ENCODE results near the gene LMX1A. TPM values are rescaled to one million over a fixed set of nuclear protein-coding genes. Genes with fewer than 3 reads are reported as not detected.

The LMX1A gene
- polyA plus RNA-seq, 3 donors = not detected

- TF ChIP-seq CTCF (IDR thresholded peaks at IDR 0.05) = no peak
- Mint-ChIP-seq H3K4me1 (peaks cover 6% of the 10 kb centered on the region), H3K4me3 (no peak overlapping the region), H3K9me3 (peaks cover 0 to 2% (median 0%) of the 10 kb centered on the region in 7 donors), H3K36me3 (no peaks in the 10 kb centered on the region), H3K27me3 (ENCODE audit: low read depth in 3 of 3) (peaks cover 52 to 54% (median 53%) of the 10 kb centered on the region in 3 donors), H3K27ac (no peak overlapping the region)
- Histone ChIP-seq H3K4me3 (replicated peaks in 1 of 3; ENCODE audit: low read depth in 2 of 3, low read length in 3 of 3) (no peak overlapping the region), H4K20me1 (ENCODE audit: insufficient read depth, low read length) (no peaks in the 10 kb centered on the region), H3K27me3 (ENCODE audit: control insufficient read depth in 2 of 2, insufficient read depth in 2 of 2, low read length in 2 of 2) (peaks cover 35 to 82% of the 10 kb centered on the region in 2 donors), H3K9ac (ENCODE audit: insufficient read depth, low read length, poor library complexity, severe bottlenecking) (no peak overlapping the region), H3K79me2 (ENCODE audit: insufficient read depth, low read length) (no peaks in the 10 kb centered on the region), H3K27ac (ENCODE audit: low read depth in 1 of 2, low read length in 2 of 2) (no peak overlapping the region), H3K36me3 (replicated peaks in 1 of 2; ENCODE audit: control insufficient read depth in 1 of 2, insufficient read depth in 2 of 2, low read length in 2 of 2) (no peaks in the 10 kb centered on the region), H3K4me1 (ENCODE audit: control insufficient read depth in 1 of 2, insufficient read depth in 2 of 2, low read length in 2 of 2) (peaks cover 0 to 5% of the 10 kb centered on the region in 2 donors), H3K9me3 (replicated peaks in 1 of 2; ENCODE audit: control insufficient read depth in 1 of 2, insufficient read depth in 1 of 2, low read length in 2 of 2) (no peaks in the 10 kb centered on the region), H3K4me2 (replicated peaks; ENCODE audit: extremely low read depth, low read length, poor library complexity, severe bottlenecking) (no peak overlapping the region), H2AFZ (ENCODE audit: insufficient read depth, low read depth, low read length, poor library complexity, severe bottlenecking) (no peak overlapping the region)
- intact Hi-C loops (cut with micrococcal nuclease) = no loop called here
- WGBS (ENCODE audit: insufficient coverage) = 86% methylated on average over 4 of the region's 4 CpGs
- no peak for DNase-seq
Measured at GRCh38 chr1:165402517-165403111, 46.1 kb upstream of the LMX1A start.

DNA sequence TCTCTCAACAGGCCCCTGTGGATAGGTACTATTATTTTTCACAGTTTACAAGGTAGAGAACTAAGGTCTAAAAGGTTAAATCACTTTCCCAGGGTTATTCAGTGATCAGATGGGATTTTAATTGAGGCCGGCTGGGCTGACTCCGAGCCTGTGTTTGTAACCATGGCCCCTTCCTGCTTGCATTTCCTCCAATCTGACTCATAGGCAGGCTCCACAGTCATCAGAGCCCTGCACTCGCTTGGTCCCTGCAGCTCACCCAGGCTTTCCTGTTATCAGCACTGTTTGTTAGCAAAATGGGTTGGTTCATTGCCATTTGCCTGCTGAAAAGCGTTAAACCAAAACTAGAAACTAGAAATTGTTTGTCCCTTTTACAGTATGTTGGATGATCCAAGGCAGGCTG is 41.4 kb upstream of the LMX1A start:
- peak; percentile 13 to 52 (median 27) for DNase-seq
- Histone ChIP-seq H3K79me2 (ENCODE audit: insufficient read depth, low read length) (no peaks in the 10 kb centered on the region), H3K9me3 (replicated peaks in 1 of 2; ENCODE audit: control insufficient read depth in 1 of 2, insufficient read depth in 1 of 2, low read length in 2 of 2) (no peaks in the 10 kb centered on the region), H3K27me3 (ENCODE audit: control insufficient read depth in 2 of 2, insufficient read depth in 2 of 2, low read length in 2 of 2) (peaks cover 60 to 92% of the 10 kb centered on the region in 2 donors), H3K27ac (ENCODE audit: low read depth in 1 of 2, low read length in 2 of 2) (no peak overlapping the region), H4K20me1 (ENCODE audit: insufficient read depth, low read length) (no peaks in the 10 kb centered on the region), H2AFZ (ENCODE audit: insufficient read depth, low read depth, low read length, poor library complexity, severe bottlenecking) (no peak overlapping the region), H3K4me1 (ENCODE audit: control insufficient read depth in 1 of 2, insufficient read depth in 2 of 2, low read length in 2 of 2) (peaks cover 11 to 13% of the 10 kb centered on the region in 2 donors), H3K36me3 (replicated peaks in 1 of 2; ENCODE audit: control insufficient read depth in 1 of 2, insufficient read depth in 2 of 2, low read length in 2 of 2) (no peaks in the 10 kb centered on the region), H3K4me3 (replicated peaks in 1 of 3; ENCODE audit: low read depth in 2 of 3, low read length in 3 of 3) (no peak overlapping the region), H3K4me2 (replicated peaks; ENCODE audit: extremely low read depth, low read length, poor library complexity, severe bottlenecking) (no peak overlapping the region), H3K9ac (ENCODE audit: insufficient read depth, low read length, poor library complexity, severe bottlenecking) (no peak overlapping the region)
- H3K36me3 Mint-ChIP-seq = no peaks in the 10 kb centered on the region
- peaks cover 0 to 8% (median 0%) of the 10 kb centered on the region in 7 donors for H3K9me3 Mint-ChIP-seq
- WGBS (ENCODE audit: insufficient coverage) = 13% methylated on average over 3 of the region's 4 CpGs
- H3K4me3 Mint-ChIP-seq = peak overlapping the region in 1 of 2 donors; percentile 33
- H3K4me1 Mint-ChIP-seq = peaks cover 19% of the 10 kb centered on the region
- H3K27ac Mint-ChIP-seq = peak overlapping the region in 1 of 7 donors; percentile 28
- H3K27me3 Mint-ChIP-seq (ENCODE audit: low read depth in 3 of 3) = peaks cover 66 to 79% (median 74%) of the 10 kb centered on the region in 3 donors
- intact Hi-C loops (cut with micrococcal nuclease) = loop anchor here in 1 of 2 donors (10.0 kb wide), 1 partner anchor 517 kb away; no protein-coding TSS in a partner anchor
- no peak for TF ChIP-seq CTCF (IDR thresholded peaks at IDR 0.05)
